Thymus (tissue), 11 donors: ENCODE measurements around the gene ZBBX. TPM values are rescaled to one million over a fixed set of nuclear protein-coding genes. Genes with fewer than 3 reads are reported as not detected.

Source experiments
- DNase-seq, 9 donors: peaks; one replicate each; pipeline ENCODE4 v3.0.0-alpha.2; 2013; ENCODE audit warnings: low spot score in 9 of 9, low read depth in 6 of 9, missing footprints in 1 of 9
- H3K27ac ChIP-seq, 2 donors: one replicate each; pipeline ENCODE4 v1.5.1; 2013; ENCODE audit warnings: control low read depth in 1 of 2, low read depth in 1 of 2, low read length in 1 of 2, mild to moderate bottlenecking in 1 of 2, moderate library complexity in 1 of 2
- H3K27me3 ChIP-seq, 2 donors: one replicate each; pipeline ENCODE4 v1.5.1; 2013; ENCODE audit warnings: low read length in 1 of 2; ENCODE audit not compliant: control insufficient read depth in 2 of 2, insufficient read depth in 1 of 2
- H3K36me3 ChIP-seq, 2 donors: one replicate each; pipeline ENCODE4 v1.5.1; 2013; ENCODE audit warnings: low read length in 1 of 2, mild to moderate bottlenecking in 1 of 2, moderate library complexity in 1 of 2; ENCODE audit not compliant: control insufficient read depth in 2 of 2, insufficient read depth in 2 of 2
- H3K4me1 ChIP-seq, 2 donors: one replicate each; pipeline ENCODE4 v1.5.1; 2013; ENCODE audit warnings: low read length in 2 of 2; ENCODE audit not compliant: control insufficient read depth in 2 of 2, insufficient read depth in 2 of 2
- H3K4me3 ChIP-seq, 2 donors: one replicate each; pipeline ENCODE4 v1.5.1; 2013; ENCODE audit warnings: low read length in 2 of 2, control low read depth in 1 of 2, mild to moderate bottlenecking in 1 of 2
- H3K9me3 ChIP-seq, 2 donors: one replicate each; pipeline ENCODE4 v1.5.1; 2013; ENCODE audit warnings: low read length in 1 of 2, mild to moderate bottlenecking in 1 of 2; ENCODE audit not compliant: control insufficient read depth in 2 of 2, insufficient read depth in 1 of 2
- WGBS: extraction: QIAGEN DNeasy Blood & Tissue Kit; methylation state at CpG from one replicate; pipeline ENCODE4 v1.1.7; 2013; 5-methylcytosine and 5-hydroxymethylcytosine counted together
- polyA plus RNA-seq: library from polyadenylated mRNA; stranded (reverse); fragments of 200-250 nt; gene quantifications from one replicate; pipeline ENCODE4 v1.2.3, GENCODE V29; 2013
- total RNA-seq: library from RNA; stranded (reverse); fragments of 120-200 nt; gene quantifications from one replicate; pipeline ENCODE4 v1.2.4, GENCODE V29; 2013
- donor health status: healthy.

ZBBX gene
- total and polyA plus RNA-seq, 2 donors, result 0.52 to 0.57 TPM

DNA sequence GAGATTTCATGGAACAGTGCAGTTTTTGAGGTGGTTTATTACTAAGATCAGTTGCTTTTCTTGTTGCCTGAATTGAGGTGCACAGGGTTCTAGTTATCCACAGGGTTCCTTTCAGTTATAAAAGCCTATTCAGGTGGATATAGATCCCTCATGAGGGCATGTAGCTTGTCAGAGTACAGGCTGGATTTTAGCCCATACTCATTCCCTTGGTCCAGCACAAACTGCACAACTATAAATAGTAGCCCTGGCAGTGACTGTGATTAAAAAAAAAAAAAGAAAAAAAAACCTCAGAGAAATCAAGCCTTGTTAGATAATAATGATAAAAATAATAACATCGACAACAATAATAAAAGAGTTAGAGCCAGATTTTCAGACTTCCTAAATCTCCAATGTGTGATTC lies 154.3 kb downstream of the ZBBX start:
- Histone ChIP-seq H3K27ac (no peak overlapping the region), H3K36me3 (no peaks in the 10 kb centered on the region), H3K4me1 (no peaks in the 10 kb centered on the region), H3K27me3 (no peaks in the 10 kb centered on the region), H3K4me3 (no peak overlapping the region), H3K9me3 (no peaks in the 10 kb centered on the region)
- DNase-seq, result no peak
- WGBS, result 95% methylated on average over 1 of the region's 1 CpG

DNA sequence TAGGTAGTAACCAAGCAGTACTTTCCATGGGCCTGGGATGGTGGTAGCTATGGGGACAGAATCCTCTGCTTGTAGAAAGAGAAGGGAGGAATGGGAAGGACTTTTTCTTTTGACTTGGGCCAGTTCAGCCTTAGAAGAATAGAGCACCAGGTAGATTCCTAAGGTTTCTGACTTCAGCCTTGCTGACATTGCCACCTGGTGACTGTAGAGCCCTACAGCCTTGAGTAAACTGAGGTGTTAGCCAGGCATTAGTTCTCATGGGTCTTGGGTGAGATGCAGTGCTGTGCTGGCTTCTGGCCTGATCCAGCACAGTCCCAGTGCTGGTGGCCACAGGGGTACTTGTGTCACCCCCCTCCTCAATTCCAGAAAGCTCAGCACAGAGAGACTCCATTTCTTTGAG lies 171.1 kb downstream of the ZBBX start:
- DNase-seq, result no peak
- Histone ChIP-seq H3K4me3 (no peak overlapping the region), H3K27ac (no peak overlapping the region), H3K27me3 (no peaks in the 10 kb centered on the region), H3K9me3 (peaks cover 0 to 16% of the 10 kb centered on the region in 2 donors), H3K4me1 (no peaks in the 10 kb centered on the region), H3K36me3 (no peaks in the 10 kb centered on the region)

DNA sequence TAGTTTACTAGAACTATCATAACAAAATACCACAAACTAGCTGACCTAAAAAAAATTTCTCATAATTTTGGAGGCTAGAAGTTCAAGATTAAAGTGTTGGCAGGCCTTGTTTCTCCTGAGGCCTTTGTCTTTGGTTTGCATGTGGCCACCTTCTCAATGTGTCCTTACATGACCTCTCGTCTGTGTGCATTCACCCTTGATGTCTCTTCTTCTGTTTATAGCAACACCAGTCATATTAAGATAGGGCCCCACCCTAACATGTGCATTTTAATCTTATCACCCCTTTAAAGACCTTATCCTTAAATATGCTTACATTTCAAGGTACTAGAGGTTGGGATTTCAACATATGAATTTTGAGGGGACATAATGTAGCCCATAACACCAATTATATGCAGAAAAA lies 177.0 kb downstream of the ZBBX start:
- no peak overlapping the region for H3K4me3 ChIP-seq
- no peak for DNase-seq
- H3K36me3 ChIP-seq, result no peaks in the 10 kb centered on the region
- no peaks in the 10 kb centered on the region for H3K9me3 ChIP-seq
- no peaks in the 10 kb centered on the region for H3K27me3 ChIP-seq
- WGBS, result 84% methylated on average over 1 of the region's 1 CpG
- H3K4me1 ChIP-seq, result no peaks in the 10 kb centered on the region
- no peak overlapping the region for H3K27ac ChIP-seq

DNA sequence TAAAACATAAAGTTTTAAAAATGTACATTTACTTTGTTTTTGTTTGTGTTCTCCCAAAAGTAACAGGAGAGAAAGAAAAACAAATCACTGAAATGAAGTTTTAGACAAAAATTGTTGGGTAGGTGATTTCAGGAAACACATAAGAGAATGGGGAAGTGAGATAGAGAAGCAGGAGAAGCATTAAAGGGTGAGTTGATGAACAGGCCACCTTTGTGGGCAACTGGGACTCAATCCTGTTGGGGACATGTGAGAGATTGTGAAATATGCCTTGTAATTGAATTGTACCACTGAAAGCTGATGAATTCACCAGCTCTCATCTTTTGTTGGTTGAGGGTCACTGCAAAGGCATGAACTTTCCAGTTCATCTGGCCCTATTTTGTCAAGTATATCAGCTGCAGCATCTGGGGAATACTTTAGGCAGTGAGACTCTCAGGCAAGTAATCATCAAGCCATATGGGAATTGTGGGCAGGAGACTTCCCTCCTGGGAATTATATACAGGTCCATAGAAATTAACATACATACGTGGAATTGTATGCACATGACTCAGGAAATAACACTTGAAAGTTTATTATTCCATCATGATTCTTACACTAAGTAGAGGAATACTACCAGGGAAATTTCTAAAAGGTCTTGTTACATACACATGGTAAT lies 181.0 kb downstream of the ZBBX start:
- WGBS, result 84% methylated on average over 1 of the region's 1 CpG
- Histone ChIP-seq H3K36me3 (no peaks in the 10 kb centered on the region), H3K9me3 (peaks cover 0 to 2% of the 10 kb centered on the region in 2 donors), H3K27me3 (no peaks in the 10 kb centered on the region), H3K27ac (no peak overlapping the region), H3K4me1 (no peaks in the 10 kb centered on the region), H3K4me3 (no peak overlapping the region)
- no peak for DNase-seq

Other genes with a start within 250 kb of the ZBBX start
- 0.19 TPM for gene SERPINI2, start 93.7 kb upstream of the ZBBX start, total RNA-seq
- 0.34 TPM for gene SERPINI2, start 93.7 kb upstream of the ZBBX start, polyA plus RNA-seq